HG03064 (cell line): ENCODE results near the gene ANKDD1A.

ENCODE experiments used
- ATAC-seq: cut with Tn5 transposase; IDR thresholded peaks from one replicate; pipeline ENCODE4 v1.9.1; 2021; ENCODE audit warnings: low read depth; ENCODE audit not compliant: unreplicated experiment

ANKDD1A gene

GRCh38 chr15:64894395-64895056 is 17.2 kb upstream of the ANKDD1A start:
- ATAC-seq: no peak

- ATAC-seq: peak; percentile 32
Observed at GRCh38 chr15:64895285-64896065, 16.2 kb upstream of the ANKDD1A start.

- ATAC-seq: no peak
Observed at GRCh38 chr15:64896371-64897069, 15.2 kb upstream of the ANKDD1A start.

- ATAC-seq: no peak
Observed at GRCh38 chr15:64897345-64897985, 14.2 kb upstream of the ANKDD1A start.

- ATAC-seq: no peak
Observed at GRCh38 chr15:64898406-64898805, 13.3 kb upstream of the ANKDD1A start.

DNA sequence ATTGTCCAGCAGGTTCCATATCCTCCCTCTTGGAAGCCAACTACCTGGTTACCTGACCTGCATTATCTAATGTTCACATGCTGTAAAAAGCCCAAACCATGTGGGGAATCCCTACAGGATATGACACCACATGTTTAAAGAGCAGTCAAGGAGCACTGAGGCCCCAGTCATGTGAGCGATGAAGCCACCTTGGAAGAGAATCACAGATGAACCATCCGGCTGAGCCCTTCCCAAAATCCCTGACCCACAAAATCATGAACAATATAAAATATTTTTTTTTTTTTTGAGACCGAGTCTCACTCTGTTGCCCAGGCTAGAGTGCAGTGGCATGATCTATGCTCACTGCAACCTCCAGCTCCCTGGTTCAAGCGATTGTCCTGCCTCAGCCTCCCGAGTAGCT is 10.6 kb upstream of the ANKDD1A start:
- ATAC-seq: no peak

DNA sequence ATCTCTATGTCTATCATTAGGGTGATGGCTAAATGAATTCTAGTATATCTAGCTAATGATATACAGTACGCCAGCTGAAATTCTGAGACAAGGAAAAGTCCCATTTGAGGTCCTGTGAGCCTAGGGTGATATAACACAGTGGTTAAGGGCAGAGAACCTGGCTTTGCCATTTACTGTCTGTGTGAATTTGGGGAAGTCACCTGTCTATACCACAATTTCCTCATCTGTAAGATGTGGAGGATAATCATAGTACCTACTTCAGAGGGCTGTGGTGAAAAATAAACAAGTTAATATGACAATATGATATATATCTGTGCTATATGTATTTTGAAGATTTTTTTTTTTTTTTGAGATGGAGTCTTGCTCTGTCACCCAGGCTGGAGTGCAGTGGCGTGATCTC is 9.8 kb upstream of the ANKDD1A start:
- no peak for ATAC-seq

GRCh38 chr15:64902863-64903262 is 8.8 kb upstream of the ANKDD1A start:
- ATAC-seq: no peak

DNA sequence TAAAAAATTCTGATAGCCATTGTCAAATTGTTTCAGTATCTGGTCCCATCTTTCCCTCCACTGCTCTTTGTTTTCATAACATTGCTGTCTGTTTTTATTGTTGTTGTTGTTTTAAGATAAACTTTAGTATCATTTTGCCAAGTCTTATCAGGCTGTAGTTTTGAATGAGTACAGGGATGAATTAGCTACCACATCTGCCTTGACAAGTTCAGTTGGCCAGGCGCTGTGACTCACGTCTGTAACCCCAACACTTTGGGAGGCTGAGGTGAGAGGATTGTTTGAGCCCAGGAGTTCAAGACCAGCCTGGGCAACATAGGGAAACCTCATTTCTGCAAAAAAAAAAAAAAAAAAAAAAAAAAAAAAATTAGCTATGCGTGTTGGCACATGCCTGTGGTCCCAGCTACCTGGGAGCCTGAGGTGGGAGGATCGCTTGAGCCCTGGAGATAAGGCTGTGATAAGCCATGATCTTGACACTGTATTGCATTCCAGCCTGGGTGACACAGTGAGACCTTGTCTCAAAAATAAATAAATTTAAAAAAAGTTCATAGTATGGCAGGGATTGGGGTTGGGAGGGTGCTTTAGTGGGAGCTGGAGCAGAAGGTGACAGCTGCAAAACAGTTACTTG is 8.3 kb upstream of the ANKDD1A start:
- ATAC-seq: no peak

GRCh38 chr15:64904189-64904588 is 7.5 kb upstream of the ANKDD1A start:
- ATAC-seq: no peak

DNA sequence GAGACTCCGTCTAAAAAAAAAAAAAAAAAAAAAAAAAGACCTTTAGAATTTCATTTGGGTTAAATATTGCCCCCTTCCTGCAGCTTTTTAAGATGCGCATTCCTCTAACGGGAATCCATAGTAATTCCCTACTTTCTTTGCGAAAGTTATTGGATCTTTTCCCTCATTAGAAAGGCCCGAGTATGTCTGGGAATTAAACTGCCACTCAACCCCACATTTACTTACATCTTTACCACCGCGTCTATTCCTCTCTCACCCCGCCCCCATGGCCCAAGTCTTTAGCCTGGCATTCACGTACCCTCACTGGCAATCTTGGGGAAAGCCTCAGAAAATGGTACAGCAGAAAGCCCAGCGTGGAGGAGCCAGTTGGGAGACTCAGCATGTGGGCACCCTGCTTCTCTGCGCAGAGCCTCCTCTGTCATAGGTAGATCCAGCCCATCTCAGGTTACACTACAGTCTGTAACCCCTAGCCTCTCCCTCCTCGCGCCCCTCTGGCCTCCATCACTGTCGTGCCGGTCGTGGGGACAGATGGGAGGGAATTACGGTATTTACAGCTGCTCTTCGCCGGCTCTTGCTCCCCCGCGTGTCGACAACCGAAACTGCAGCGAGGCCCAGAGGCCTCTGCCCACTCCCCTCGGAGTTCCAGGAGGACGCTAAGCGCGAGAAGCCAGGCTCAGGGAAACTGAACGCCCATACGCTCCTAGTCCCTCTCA is 6.4 kb upstream of the ANKDD1A start:
- ATAC-seq: no peak

GRCh38 chr15:64905941-64906340 is 5.8 kb upstream of the ANKDD1A start:
- no peak for ATAC-seq

- ATAC-seq: no peak
Observed at GRCh38 chr15:64906402-64906801, 5.3 kb upstream of the ANKDD1A start.

GRCh38 chr15:64907991-64908390 is 3.7 kb upstream of the ANKDD1A start:
- ATAC-seq: no peak

- ATAC-seq: no peak
Observed at GRCh38 chr15:64909546-64909945, 2.2 kb upstream of the ANKDD1A start.

- ATAC-seq: no peak
Observed at GRCh38 chr15:64912379-64913325, 950 bp downstream of the ANKDD1A start.

GRCh38 chr15:64915518-64916227 is 4.0 kb downstream of the ANKDD1A start:
- ATAC-seq: no peak

GRCh38 chr15:64916365-64916764 is 4.7 kb downstream of the ANKDD1A start:
- no peak for ATAC-seq
